ENCODE data around the gene MBD4.
"Not testable (repeated sequence)": the region's sequence is repeated elsewhere in the genome, so short reads cannot be mapped to it uniquely, and the experiment has no call there.

Gene MBD4

GRCh38 chr3:129428376-129429079 is 11.2 kb downstream of the MBD4 start, which contains the start of gene EFCAB12:
TSS of gene EFCAB12 (minus strand) at chr3:129428636. CDS start at chr3:129428488, 148 bp downstream.
- peak; percentile 93 for DNase-seq

GRCh38 chr3:129428007-129428375 is 11.8 kb downstream of the MBD4 start:
- peak; percentile 18 for DNase-seq

DNA sequence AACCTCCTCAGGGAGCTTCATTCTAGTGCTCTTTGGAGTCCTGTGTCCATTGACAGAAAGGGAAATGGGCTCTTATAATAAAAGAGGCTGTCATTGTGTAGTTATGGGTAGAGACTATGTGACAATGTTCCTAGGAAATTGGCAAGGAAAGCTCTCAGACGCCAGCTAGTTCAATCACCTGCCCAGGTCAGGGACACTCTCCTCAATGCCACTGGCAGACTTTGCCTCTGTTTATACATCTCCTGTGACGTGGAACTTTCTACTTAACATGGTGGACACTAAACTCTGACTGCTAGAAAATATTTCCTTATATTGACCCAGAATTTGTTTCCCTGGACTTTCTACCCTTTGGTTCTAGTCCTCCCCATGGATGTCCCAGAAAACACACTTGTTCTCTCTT is 14.1 kb downstream of the MBD4 start:
- no peak for DNase-seq

GRCh38 chr3:129425213-129425612 is 14.5 kb downstream of the MBD4 start:
- no peak for DNase-seq

GRCh38 chr3:129424185-129424841 is 15.4 kb downstream of the MBD4 start:
- DNase-seq: peak; percentile 36

GRCh38 chr3:129422897-129423296 is 16.9 kb downstream of the MBD4 start:
- no peak for DNase-seq

GRCh38 chr3:129421988-129422745 is 17.6 kb downstream of the MBD4 start:
- no peak for DNase-seq

GRCh38 chr3:129421236-129421883 is 18.4 kb downstream of the MBD4 start:
- no peak for DNase-seq

DNA sequence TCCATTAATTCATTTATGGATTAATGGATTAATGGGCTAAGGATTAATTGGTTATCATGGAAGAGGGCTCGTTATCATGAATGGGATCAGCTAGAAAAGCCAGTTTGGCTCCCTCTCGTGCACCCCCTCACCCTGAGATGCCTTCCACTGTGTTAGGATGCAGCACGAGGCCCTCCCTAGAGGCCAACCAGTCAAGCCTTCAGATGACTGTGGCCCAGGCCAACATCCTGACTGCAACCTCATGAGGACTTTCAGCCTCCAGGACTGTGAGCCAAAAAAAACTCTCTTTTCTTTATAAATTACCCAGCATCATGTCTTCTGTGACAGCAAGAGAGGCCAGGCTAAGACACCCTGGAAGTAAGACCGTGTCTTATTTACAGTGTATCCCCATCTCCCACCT is 20.3 kb downstream of the MBD4 start:
- DNase-seq: no peak

GRCh38 chr3:129418041-129418973 is 21.4 kb downstream of the MBD4 start:
- peak; percentile 1 for DNase-seq

DNA sequence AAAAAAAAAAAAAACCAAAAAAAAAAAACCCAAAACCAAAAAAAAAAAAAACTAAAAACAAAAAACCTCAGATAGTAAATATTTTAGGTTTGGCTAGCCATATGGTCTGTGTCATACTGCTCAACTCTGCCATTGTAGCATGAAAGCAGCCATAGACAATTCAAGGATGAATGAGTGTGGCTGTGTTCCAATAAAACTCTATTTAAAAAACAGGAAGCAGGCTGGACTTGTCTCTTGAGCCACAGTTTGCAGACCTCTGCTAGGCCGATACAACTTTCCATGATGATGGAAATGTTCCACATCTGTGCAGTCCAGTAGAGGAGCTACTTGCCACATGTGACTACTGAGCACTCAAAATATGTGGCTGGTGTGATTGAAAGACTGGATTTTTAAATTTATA is 22.4 kb downstream of the MBD4 start:
- peak; percentile 3 for DNase-seq

DNA sequence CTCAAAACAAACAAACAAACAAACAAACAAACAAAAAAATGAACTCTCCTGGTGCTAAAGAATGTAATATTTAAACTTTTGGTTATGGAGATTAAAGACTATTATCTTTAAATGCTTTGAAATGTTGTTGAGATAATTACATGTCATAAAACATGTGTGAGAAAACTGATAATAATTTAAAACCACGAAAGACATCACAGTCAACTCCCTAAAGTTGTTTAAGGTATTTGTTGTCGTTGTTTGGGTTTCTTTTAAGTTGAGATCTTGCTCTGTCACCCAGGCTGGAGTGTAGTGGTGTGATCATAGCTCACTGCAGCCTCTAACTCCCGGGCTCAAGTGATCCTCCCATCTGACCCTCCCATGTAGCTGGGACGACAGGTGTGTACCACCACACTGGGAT is 23.3 kb downstream of the MBD4 start:
- DNase-seq: no peak

DNA sequence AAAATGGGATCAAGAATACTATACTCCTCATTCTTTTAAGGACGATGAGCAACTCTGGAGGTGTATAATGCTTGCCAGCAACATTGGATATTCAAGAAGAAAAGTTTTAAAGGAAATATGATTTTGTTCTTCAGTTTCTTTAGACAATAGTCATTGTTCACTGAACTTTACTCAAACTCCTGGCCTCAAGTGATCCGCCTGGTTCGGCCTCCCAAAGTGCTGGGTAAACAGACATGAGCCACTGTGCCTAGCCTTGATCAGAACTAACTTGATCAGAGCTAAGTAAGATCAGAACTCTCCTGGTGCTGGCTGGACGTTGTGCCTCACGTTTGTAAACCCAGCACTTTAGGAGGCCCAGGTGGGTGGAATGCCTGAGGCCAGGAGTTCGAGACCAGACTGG is 23.9 kb downstream of the MBD4 start:
- no peak for DNase-seq

- no peak for DNase-seq
These were observed 24.4 kb downstream of the MBD4 start for GRCh38 chr3:129415378-129415777.

DNA sequence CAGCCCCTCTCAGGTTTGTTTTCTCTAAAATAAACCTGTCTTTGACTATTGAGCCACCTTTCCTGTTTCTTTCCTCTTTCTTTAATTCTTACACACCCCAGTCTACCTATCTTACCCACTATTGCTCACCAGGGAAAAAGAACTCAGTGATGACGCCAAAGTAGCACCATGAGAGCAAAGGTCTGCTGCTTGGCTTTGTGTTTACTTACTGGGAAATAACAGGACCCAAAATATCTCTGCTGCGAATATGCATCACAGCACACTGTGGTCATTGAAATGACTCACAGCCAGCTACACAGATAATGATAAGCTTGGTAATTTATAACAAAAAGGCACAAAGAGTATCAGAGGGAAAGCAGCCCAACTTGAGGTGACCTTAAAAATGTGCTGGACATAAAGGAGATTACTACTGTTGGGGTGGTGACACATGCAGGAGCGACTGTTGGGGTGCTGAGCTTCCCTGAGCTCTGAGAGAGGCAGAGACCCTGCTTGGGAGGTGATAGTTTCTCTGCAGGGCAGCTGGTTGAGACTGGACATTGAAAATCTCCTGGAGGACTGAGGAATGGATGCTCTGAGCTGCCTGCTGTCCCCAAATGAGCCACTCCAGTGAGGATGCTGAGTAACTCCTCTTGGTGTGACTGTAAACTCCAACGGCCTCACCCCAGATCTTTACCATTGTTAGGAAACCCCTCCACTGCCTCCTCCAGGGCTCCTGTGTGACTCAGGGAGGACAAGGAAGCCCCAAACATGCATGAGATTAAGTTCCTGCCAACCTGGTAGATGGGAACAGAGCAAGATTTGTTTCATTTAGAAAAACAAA is 25.9 kb downstream of the MBD4 start:
- DNase-seq: no peak

DNA sequence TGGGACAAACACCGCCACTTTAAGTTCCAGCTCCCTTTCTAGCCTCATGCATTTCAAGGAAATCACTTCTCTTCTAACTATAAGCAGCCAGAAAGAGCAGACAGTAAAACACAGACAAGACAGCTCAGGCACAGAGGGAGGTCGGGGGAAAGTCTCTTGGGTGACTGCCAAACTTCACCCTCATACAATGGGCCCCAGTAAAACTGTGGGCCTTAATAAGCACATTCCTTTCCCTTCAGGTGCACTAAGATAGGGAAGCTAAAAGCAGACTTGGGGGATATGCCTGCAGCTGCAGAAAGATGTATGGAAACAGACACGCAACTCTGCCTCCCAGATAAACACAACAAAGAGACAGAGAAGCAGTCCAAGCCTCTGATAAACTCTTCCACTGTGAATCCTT is 26.5 kb downstream of the MBD4 start:
- not testable (repeated sequence) for DNase-seq

DNA sequence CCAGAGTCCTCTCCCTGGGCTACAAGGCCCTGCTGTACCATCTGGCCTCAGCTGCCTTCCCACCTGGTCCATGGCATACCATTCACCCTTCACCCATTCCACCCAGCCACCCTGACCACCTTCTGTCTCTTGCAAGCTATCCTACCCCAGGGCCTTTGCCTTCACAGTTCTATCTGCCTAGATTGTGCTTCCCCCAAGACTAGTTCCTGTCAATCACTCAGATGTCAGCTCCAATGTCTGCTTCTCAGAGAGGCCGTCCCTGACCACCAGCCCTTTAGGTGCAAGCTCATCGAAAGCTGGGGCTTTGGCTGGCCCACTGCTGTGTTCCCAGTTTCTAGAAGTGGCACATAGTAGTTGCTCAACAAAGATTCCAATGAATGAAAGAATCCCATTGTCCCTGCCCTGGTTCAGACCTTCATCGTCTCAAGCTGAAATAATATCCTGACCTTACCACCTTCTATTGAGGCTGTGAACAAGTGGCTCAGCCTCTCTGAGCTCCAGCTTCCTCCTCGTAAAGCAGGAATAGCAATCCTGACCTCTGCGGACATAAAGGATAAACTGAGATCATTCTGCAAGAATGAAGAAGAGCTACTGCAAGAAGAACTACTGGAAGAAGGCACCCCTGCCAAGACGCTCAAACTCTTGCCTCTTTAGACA is 27.1 kb downstream of the MBD4 start:
- no peak for DNase-seq

- DNase-seq: no peak
These were observed 28.8 kb downstream of the MBD4 start for GRCh38 chr3:129410971-129411370.

DNA sequence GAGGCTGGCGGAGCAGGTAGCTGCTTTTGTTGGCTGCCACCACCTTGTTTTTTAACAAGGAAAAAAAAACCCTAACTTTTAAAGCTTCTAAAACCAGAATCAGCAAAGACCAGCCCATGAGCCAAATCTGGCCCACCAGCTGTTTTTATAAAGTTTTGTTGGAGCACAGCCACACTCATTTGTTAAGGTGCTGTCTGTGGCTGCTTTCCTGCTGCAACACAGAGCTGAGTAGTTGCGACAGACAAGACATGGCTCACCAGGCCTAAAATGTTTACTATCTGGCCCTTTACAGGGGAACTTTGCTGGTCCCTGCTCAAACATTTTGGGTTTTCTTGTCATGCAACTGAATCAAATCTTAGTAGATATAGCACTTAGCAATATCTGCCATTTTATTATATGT is 30.2 kb downstream of the MBD4 start:
- DNase-seq: no peak

- DNase-seq: no peak
These were observed 35.1 kb downstream of the MBD4 start for GRCh38 chr3:129404610-129405009.

- no peak for DNase-seq
These were observed 35.6 kb downstream of the MBD4 start for GRCh38 chr3:129404130-129404529.
